Measurements from ENCODE around the gene RNPS1.

Gene RNPS1

GRCh38 chr16:2235695-2236336, 32.1 kb downstream of the RNPS1 start:
- DNase-seq (ENCODE audit: low spot score), result no peak

GRCh38 chr16:2235234-2235651, 32.7 kb downstream of the RNPS1 start:
- DNase-seq (ENCODE audit: low spot score), result no peak

- DNase-seq (ENCODE audit: low spot score), result no peak
Measured at GRCh38 chr16:2234813-2235170, 33.1 kb downstream of the RNPS1 start.

GRCh38 chr16:2233872-2234812, 33.8 kb downstream of the RNPS1 start:
- DNase-seq (ENCODE audit: low spot score), result no peak

GRCh38 chr16:2233046-2233775, 34.7 kb downstream of the RNPS1 start:
- no peak for DNase-seq (ENCODE audit: low spot score)

- no peak for DNase-seq (ENCODE audit: low spot score)
Measured at GRCh38 chr16:2232094-2232990, 35.6 kb downstream of the RNPS1 start.

GRCh38 chr16:2231016-2231931, 36.7 kb downstream of the RNPS1 start:
- no peak for DNase-seq (ENCODE audit: low spot score)

- no peak for DNase-seq (ENCODE audit: low spot score)
Measured at GRCh38 chr16:2230376-2230775, 37.5 kb downstream of the RNPS1 start.

- no peak for DNase-seq (ENCODE audit: low spot score)
Measured at GRCh38 chr16:2229632-2230250, 38.2 kb downstream of the RNPS1 start.

GRCh38 chr16:2229091-2229490, 38.8 kb downstream of the RNPS1 start:
- no peak for DNase-seq (ENCODE audit: low spot score)

GRCh38 chr16:2228161-2228824, 39.6 kb downstream of the RNPS1 start:
- DNase-seq (ENCODE audit: low spot score), result no peak

- no peak for DNase-seq (ENCODE audit: low spot score)
Measured at GRCh38 chr16:2226918-2227317, 41.0 kb downstream of the RNPS1 start.

- no peak for DNase-seq (ENCODE audit: low spot score)
Measured at GRCh38 chr16:2226245-2226793, 41.6 kb downstream of the RNPS1 start.

GRCh38 chr16:2223942-2224486, 43.9 kb downstream of the RNPS1 start:
- peak; percentile 73 for DNase-seq (ENCODE audit: low spot score)

GRCh38 chr16:2223221-2223941, 44.5 kb downstream of the RNPS1 start, which contains the start of gene E4F1:
Gene E4F1 (plus strand): TSS chr16:2223591. CDS start chr16:2223614, 23 bp downstream.
- peak; percentile 98 for DNase-seq (ENCODE audit: low spot score)

- no peak for DNase-seq (ENCODE audit: low spot score)
Measured at GRCh38 chr16:2216330-2216729, 51.6 kb downstream of the RNPS1 start.

- peak; percentile 99 for DNase-seq (ENCODE audit: low spot score)
Measured at GRCh38 chr16:2214719-2214968, 53.3 kb downstream of the RNPS1 start, which contains the start of gene PGP. Gene PGP (minus strand): TSS chr16:2214840. CDS start chr16:2214777, 63 bp downstream.

Data from D341Med (cell line).